Transverse colon (tissue), 4 donors: Measurements from ENCODE around the gene HMGN4.

ENCODE experiments used
- POLR2AphosphoS5 ChIP-seq, 3 donors: sonication (generic); formaldehyde crosslinking; IDR thresholded peaks; one replicate each; pipeline ENCODE4 v1.6.1; 2016; ENCODE audit warnings: antibody characterized with exemption in 3 of 3
- TF ChIP-seq, protein P1 (sequence below), 5 experiments: fragments of 200-600 bp in 3 of 5; fragments of 450-650 bp in 2 of 5; sonication (generic) in 3 of 5; IDR thresholded peaks; 1 replicate in 2 of 5; 2 replicates in 3 of 5; pipeline ENCODE4 v1.5.1; 2016 to 2017; ENCODE audit warnings: antibody characterized with exemption in 5 of 5, inconsistent platforms in 3 of 5, mild to moderate bottlenecking in 2 of 5, moderate library complexity in 1 of 5

DNA sequence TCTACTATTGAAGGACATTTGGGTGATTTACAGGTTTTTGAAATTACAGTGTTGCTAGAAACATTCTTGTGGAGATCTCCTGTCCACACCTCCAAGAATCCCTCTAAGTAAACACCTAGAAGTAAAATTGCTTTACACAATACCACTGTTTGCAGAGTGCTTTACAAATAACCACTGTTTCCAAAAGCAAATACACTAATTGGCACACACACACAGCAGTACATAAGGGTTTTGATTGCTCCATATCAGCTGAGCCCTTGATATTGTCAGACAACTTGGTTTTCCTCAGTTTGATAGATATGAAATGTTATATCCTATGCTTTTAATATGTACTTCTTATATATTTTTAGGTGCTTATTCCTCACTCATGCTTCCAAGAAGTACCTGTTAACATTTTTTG, 6.3 kb downstream of the HMGN4 start:
- TF ChIP-seq POLR2AphosphoS5 (IDR thresholded peaks at IDR 0.05), result no peak
- TF ChIP-seq, protein P1, sequence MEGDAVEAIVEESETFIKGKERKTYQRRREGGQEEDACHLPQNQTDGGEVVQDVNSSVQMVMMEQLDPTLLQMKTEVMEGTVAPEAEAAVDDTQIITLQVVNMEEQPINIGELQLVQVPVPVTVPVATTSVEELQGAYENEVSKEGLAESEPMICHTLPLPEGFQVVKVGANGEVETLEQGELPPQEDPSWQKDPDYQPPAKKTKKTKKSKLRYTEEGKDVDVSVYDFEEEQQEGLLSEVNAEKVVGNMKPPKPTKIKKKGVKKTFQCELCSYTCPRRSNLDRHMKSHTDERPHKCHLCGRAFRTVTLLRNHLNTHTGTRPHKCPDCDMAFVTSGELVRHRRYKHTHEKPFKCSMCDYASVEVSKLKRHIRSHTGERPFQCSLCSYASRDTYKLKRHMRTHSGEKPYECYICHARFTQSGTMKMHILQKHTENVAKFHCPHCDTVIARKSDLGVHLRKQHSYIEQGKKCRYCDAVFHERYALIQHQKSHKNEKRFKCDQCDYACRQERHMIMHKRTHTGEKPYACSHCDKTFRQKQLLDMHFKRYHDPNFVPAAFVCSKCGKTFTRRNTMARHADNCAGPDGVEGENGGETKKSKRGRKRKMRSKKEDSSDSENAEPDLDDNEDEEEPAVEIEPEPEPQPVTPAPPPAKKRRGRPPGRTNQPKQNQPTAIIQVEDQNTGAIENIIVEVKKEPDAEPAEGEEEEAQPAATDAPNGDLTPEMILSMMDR (IDR thresholded peaks at IDR 0.05), result no peak
